ENCODE measurements around the gene ADARB2.

ADARB2 gene

GRCh38 chr10:1559761-1560160 is 177.6 kb downstream of the ADARB2 start:
- Histone ChIP-seq H3K4me1 (ENCODE audit: low read depth, poor library complexity, severe bottlenecking) (no peaks in the 10 kb centered on the region), H2AFZ (ENCODE audit: low read depth) (no peak overlapping the region), H3K27ac (no peak overlapping the region), H3K4me2 (no peak overlapping the region), H4K20me1 (ENCODE audit: insufficient read depth) (no peaks in the 10 kb centered on the region), H3K4me3 (IDR thresholded peaks at IDR 0.05; ENCODE audit: insufficient read depth, low read depth, low read length) (no peak overlapping the region), H3K9ac (no peak overlapping the region), H3K27me3 (ENCODE audit: insufficient read depth, low read depth) (no peaks in the 10 kb centered on the region), H3K79me2 (ENCODE audit: insufficient read depth, low read depth) (no peaks in the 10 kb centered on the region), H3K36me3 (ENCODE audit: insufficient read depth) (no peaks in the 10 kb centered on the region)
- TF ChIP-seq CTCF (conservative IDR thresholded peaks at IDR 0.05; ENCODE audit: low read depth, low read length), result no peak

GRCh38 chr10:1559311-1559710 is 178.0 kb downstream of the ADARB2 start:
- no peaks in the 10 kb centered on the region for H3K36me3 ChIP-seq (ENCODE audit: insufficient read depth)
- no peak overlapping the region for H3K27ac ChIP-seq
- TF ChIP-seq CTCF (conservative IDR thresholded peaks at IDR 0.05; ENCODE audit: low read depth, low read length), result no peak
- no peak overlapping the region for H3K9ac ChIP-seq
- no peaks in the 10 kb centered on the region for H3K4me1 ChIP-seq (ENCODE audit: low read depth, poor library complexity, severe bottlenecking)
- H2AFZ ChIP-seq (ENCODE audit: low read depth), result no peak overlapping the region
- no peak overlapping the region for H3K4me3 ChIP-seq (IDR thresholded peaks at IDR 0.05; ENCODE audit: insufficient read depth, low read depth, low read length)
- no peaks in the 10 kb centered on the region for H4K20me1 ChIP-seq (ENCODE audit: insufficient read depth)
- no peak overlapping the region for H3K4me2 ChIP-seq
- no peaks in the 10 kb centered on the region for H3K79me2 ChIP-seq (ENCODE audit: insufficient read depth, low read depth)
- H3K27me3 ChIP-seq (ENCODE audit: insufficient read depth, low read depth), result no peaks in the 10 kb centered on the region

- TF ChIP-seq CTCF (conservative IDR thresholded peaks at IDR 0.05; ENCODE audit: low read depth, low read length), result no peak
- H3K4me3 ChIP-seq (IDR thresholded peaks at IDR 0.05; ENCODE audit: insufficient read depth, low read depth, low read length), result no peak overlapping the region
- no peaks in the 10 kb centered on the region for H3K36me3 ChIP-seq (ENCODE audit: insufficient read depth)
- H3K4me1 ChIP-seq (ENCODE audit: low read depth, poor library complexity, severe bottlenecking), result no peaks in the 10 kb centered on the region
- no peak overlapping the region for H3K27ac ChIP-seq
- H3K27me3 ChIP-seq (ENCODE audit: insufficient read depth, low read depth), result no peaks in the 10 kb centered on the region
- H3K79me2 ChIP-seq (ENCODE audit: insufficient read depth, low read depth), result no peaks in the 10 kb centered on the region
- no peak overlapping the region for H3K9ac ChIP-seq
- H3K4me2 ChIP-seq, result no peak overlapping the region
- no peak overlapping the region for H2AFZ ChIP-seq (ENCODE audit: low read depth)
- no peaks in the 10 kb centered on the region for H4K20me1 ChIP-seq (ENCODE audit: insufficient read depth)
These were observed 178.4 kb downstream of the ADARB2 start for GRCh38 chr10:1558906-1559305.

GRCh38 chr10:1557081-1557480 is 180.2 kb downstream of the ADARB2 start:
- Histone ChIP-seq H3K4me3 (IDR thresholded peaks at IDR 0.05; ENCODE audit: insufficient read depth, low read depth, low read length) (no peak overlapping the region), H3K4me1 (ENCODE audit: low read depth, poor library complexity, severe bottlenecking) (no peaks in the 10 kb centered on the region), H4K20me1 (ENCODE audit: insufficient read depth) (no peaks in the 10 kb centered on the region), H3K27me3 (ENCODE audit: insufficient read depth, low read depth) (no peaks in the 10 kb centered on the region), H3K9ac (no peak overlapping the region), H3K79me2 (ENCODE audit: insufficient read depth, low read depth) (no peaks in the 10 kb centered on the region), H3K4me2 (no peak overlapping the region), H3K36me3 (ENCODE audit: insufficient read depth) (no peaks in the 10 kb centered on the region), H3K27ac (no peak overlapping the region), H2AFZ (ENCODE audit: low read depth) (no peak overlapping the region)
- no peak for TF ChIP-seq CTCF (conservative IDR thresholded peaks at IDR 0.05; ENCODE audit: low read depth, low read length)

GRCh38 chr10:1556496-1556895 is 180.8 kb downstream of the ADARB2 start:
- no peak for TF ChIP-seq CTCF (conservative IDR thresholded peaks at IDR 0.05; ENCODE audit: low read depth, low read length)
- no peak overlapping the region for H3K9ac ChIP-seq

More at GRCh38 chr10:1556496-1556895, 180.8 kb downstream of the ADARB2 start:
- H3K79me2 ChIP-seq (ENCODE audit: insufficient read depth, low read depth), result no peaks in the 10 kb centered on the region
- no peak overlapping the region for H2AFZ ChIP-seq (ENCODE audit: low read depth)
- no peaks in the 10 kb centered on the region for H3K27me3 ChIP-seq (ENCODE audit: insufficient read depth, low read depth)
- H3K4me1 ChIP-seq (ENCODE audit: low read depth, poor library complexity, severe bottlenecking), result no peaks in the 10 kb centered on the region
- no peak overlapping the region for H3K4me2 ChIP-seq
- H4K20me1 ChIP-seq (ENCODE audit: insufficient read depth), result no peaks in the 10 kb centered on the region
- no peaks in the 10 kb centered on the region for H3K36me3 ChIP-seq (ENCODE audit: insufficient read depth)
- no peak overlapping the region for H3K4me3 ChIP-seq (IDR thresholded peaks at IDR 0.05; ENCODE audit: insufficient read depth, low read depth, low read length)
- H3K27ac ChIP-seq, result no peak overlapping the region
